Prostate gland (tissue), 2 donors: ENCODE measurements around the gene ZBTB7B. TPM values are rescaled to one million over a fixed set of nuclear protein-coding genes. Genes with fewer than 3 reads are reported as not detected.
A peak's percentile ranks its signal among the peaks of the same experiment; 100 is the strongest.

Experiments
- DNase-seq: peaks from one replicate; pipeline ENCODE4 v3.0.0-alpha.2; 2019; ENCODE audit warnings: low spot score
- H3K27ac ChIP-seq, 2 donors: fragments of 200-600 bp; sonication (generic); 2 replicates each; pipeline ENCODE4 v1.5.1; 2017 to 2019
- H3K27me3 ChIP-seq: fragments of 200-600 bp; sonication (generic); replicated peaks from 2 replicates; pipeline ENCODE4 v1.5.1; 2019; ENCODE audit not compliant: insufficient read depth
- H3K36me3 ChIP-seq, 2 donors: fragments of 200-600 bp; sonication (generic); 1 replicate in 1 of 2; 2 replicates in 1 of 2; pipeline versions ENCODE4 v1.5.1 to v1.8.1; 2017 to 2019
- H3K4me1 ChIP-seq: fragments of 200-600 bp; sonication (generic); replicated peaks from 2 replicates; pipeline ENCODE4 v1.5.1; 2019
- H3K4me3 ChIP-seq, 2 donors: fragments of 200-600 bp; sonication (generic); 2 replicates each; pipeline ENCODE4 v1.5.1; 2017 to 2019
- H3K9me3 ChIP-seq: fragments of 200-600 bp; sonication (generic); 2 replicates; pipeline ENCODE4 v1.5.1; 2017
- CTCF ChIP-seq, 4 experiments: fragments of 200-600 bp in 2 of 4; fragments of 450-650 bp in 2 of 4; sonication (generic) in 2 of 4; IDR thresholded peaks; 1 replicate in 3 of 4; 2 replicates in 1 of 4; pipeline ENCODE4 v1.5.1; 2016 to 2019; ENCODE audit warnings: antibody characterized with exemption in 4 of 4, mild to moderate bottlenecking in 2 of 4, moderate library complexity in 2 of 4
- POLR2A ChIP-seq: fragments of 450-650 bp; IDR thresholded peaks from one replicate; pipeline ENCODE4 v1.6.1; 2016; ENCODE audit warnings: antibody characterized with exemption, mild to moderate bottlenecking
- POLR2AphosphoS5 ChIP-seq: sonication (generic); formaldehyde crosslinking; IDR thresholded peaks from one replicate; pipeline ENCODE4 v1.6.1; 2017; ENCODE audit warnings: antibody characterized with exemption
- whole genome bisulfite sequencing: methylation state at CpG from one replicate; pipeline ENCODE4 v1.1.5; 2018; 5-methylcytosine and 5-hydroxymethylcytosine counted together
- intact Hi-C: fragments of 100-400 bp; cut with DNase I; formaldehyde crosslinking; loops from one replicate; pipeline ENCODE4 v1.14.2; 2022
- total RNA-seq, 2 donors: library from RNA; depleted of rRNA; stranded (reverse); fragments of >200 nt; gene quantifications; one replicate each; pipeline ENCODE4 v1.1.0, GENCODE V29; 2016

Gene ZBTB7B
- total RNA-seq, 2 donors from 2014 or later: 60.0 to 103 TPM

GRCh38 chr1:155042789-155043188 lies 40.2 kb downstream of the ZBTB7B start:
- Histone ChIP-seq H3K4me3 (no peak overlapping the region), H3K4me1 (peaks cover 5% of the 10 kb centered on the region), H3K9me3 (no peaks in the 10 kb centered on the region), H3K27ac (no peak overlapping the region), H3K27me3 (no peaks in the 10 kb centered on the region), H3K36me3 (no peaks in the 10 kb centered on the region)
- 78% methylated on average over 5 of the region's 5 CpGs for WGBS
- no peak for TF ChIP-seq CTCF (IDR thresholded peaks at IDR 0.05)
- intact Hi-C loops: no loop called here
- no peak for DNase-seq

- TF ChIP-seq POLR2A (no peak), CTCF (IDR thresholded peaks at IDR 0.05) (no peak), POLR2AphosphoS5 (no peak)
- Histone ChIP-seq H3K27ac (no peak overlapping the region), H3K4me3 (no peak overlapping the region), H3K36me3 (no peaks in the 10 kb centered on the region), H3K27me3 (no peaks in the 10 kb centered on the region), H3K4me1 (peaks cover 5% of the 10 kb centered on the region), H3K9me3 (no peaks in the 10 kb centered on the region)
- 54% methylated on average over 12 of the region's 12 CpGs for WGBS
- no peak for DNase-seq
- intact Hi-C loops: no loop called here
These were observed 40.7 kb downstream of the ZBTB7B start for GRCh38 chr1:155043301-155043702.

GRCh38 chr1:155043793-155044192 lies 41.2 kb downstream of the ZBTB7B start:
- no peak for DNase-seq
- TF ChIP-seq POLR2AphosphoS5 (no peak), POLR2A (no peak)
- Histone ChIP-seq H3K27me3 (no peaks in the 10 kb centered on the region), H3K36me3 (no peaks in the 10 kb centered on the region), H3K4me1 (peaks cover 9% of the 10 kb centered on the region), H3K9me3 (no peaks in the 10 kb centered on the region), H3K27ac (no peak overlapping the region), H3K4me3 (no peak overlapping the region)
- intact Hi-C loops: no loop called here
- WGBS: 82% methylated on average over 3 of the region's 3 CpGs

GRCh38 chr1:155044365-155044764 lies 41.8 kb downstream of the ZBTB7B start:
- 89% methylated on average over 6 of the region's 6 CpGs for WGBS

GRCh38 chr1:155044812-155045657 lies 42.4 kb downstream of the ZBTB7B start:
- TF ChIP-seq POLR2A: no peak
- peak; percentile 21 to 80 (median 64) for TF ChIP-seq CTCF (IDR thresholded peaks at IDR 0.05)
- TF ChIP-seq POLR2AphosphoS5: peak; percentile 65
- peak; percentile 65 for DNase-seq
- Histone ChIP-seq H3K27me3 (no peaks in the 10 kb centered on the region), H3K9me3 (no peaks in the 10 kb centered on the region), H3K4me3 (no peak overlapping the region), H3K27ac (no peak overlapping the region), H3K4me1 (peaks cover 17% of the 10 kb centered on the region), H3K36me3 (no peaks in the 10 kb centered on the region)
- intact Hi-C loops: no loop called here
- WGBS: 61% methylated on average over 7 of the region's 7 CpGs

More at GRCh38 chr1:155044365-155044764, 41.8 kb downstream of the ZBTB7B start:
- TF ChIP-seq POLR2A (no peak), POLR2AphosphoS5 (no peak), CTCF (IDR thresholded peaks at IDR 0.05) (no peak)
- H3K9me3 ChIP-seq: no peaks in the 10 kb centered on the region
- no peaks in the 10 kb centered on the region for H3K36me3 ChIP-seq
- intact Hi-C loops: no loop called here
- peaks cover 10% of the 10 kb centered on the region for H3K4me1 ChIP-seq
- H3K4me3 ChIP-seq: no peak overlapping the region
- H3K27ac ChIP-seq: no peak overlapping the region
- no peaks in the 10 kb centered on the region for H3K27me3 ChIP-seq
- DNase-seq: no peak
